ENCODE measurements around the gene ZNHIT1. TPM values are rescaled to one million over a fixed set of nuclear protein-coding genes. Genes with fewer than 3 reads are reported as not detected.

Gene ZNHIT1
- 58.2 TPM for total RNA-seq
- long read RNA-seq, transcript ZNHIT1-201 (5 exons, 1,225 nt), result major isoform, 78 of 82 reads
- long read RNA-seq, partial matches to known transcripts, result 0 of 82 reads
- long read RNA-seq, other reads (novel, unspliced or antisense), result 3 of 82 reads

GRCh38 chr7:101217388-101218235, at the start of gene ZNHIT1, which contains the start of gene PLOD3:
Gene ZNHIT1 (plus strand): TSS chr7:101218165. CDS start chr7:101218196, 31 bp downstream.
Gene PLOD3 (minus strand): TSS chr7:101217581. CDS start chr7:101217274, 307 bp downstream.
- ATAC-seq (ENCODE audit: poor library complexity), result peak; percentile 94
- intact Hi-C loops (cut with DNase I), result loop anchor here (10.0 kb wide), 1 partner anchor 67 kb away; no protein-coding TSS in a partner anchor
- DNase-seq, result peak; percentile 98

GRCh38 chr7:101168412-101169049, 49.4 kb upstream of the ZNHIT1 start:
- DNase-seq (no peak), ATAC-seq (ENCODE audit: poor library complexity) (no peak)
- intact Hi-C loops (cut with DNase I), result no loop called here

- no peak for DNase-seq
- intact Hi-C loops (cut with DNase I), result no loop called here
- no peak for ATAC-seq (ENCODE audit: poor library complexity)
Observed at GRCh38 chr7:101169110-101169837, 48.7 kb upstream of the ZNHIT1 start.

- intact Hi-C loops (cut with DNase I), result no loop called here
- DNase-seq (peak; percentile 83), ATAC-seq (ENCODE audit: poor library complexity) (peak; percentile 48)
Observed at GRCh38 chr7:101169838-101170551, 48.0 kb upstream of the ZNHIT1 start.

- ATAC-seq (ENCODE audit: poor library complexity), result no peak
- DNase-seq, result no peak
- intact Hi-C loops (cut with DNase I), result no loop called here
Observed at GRCh38 chr7:101170617-101171441, 47.1 kb upstream of the ZNHIT1 start.

- intact Hi-C loops (cut with DNase I), result no loop called here
- no peak for ATAC-seq (ENCODE audit: poor library complexity)
- no peak for DNase-seq
Observed at GRCh38 chr7:101171442-101171837, 46.5 kb upstream of the ZNHIT1 start.

GRCh38 chr7:101172005-101172853, 45.7 kb upstream of the ZNHIT1 start:
- ATAC-seq (ENCODE audit: poor library complexity), result no peak
- no peak for DNase-seq
- intact Hi-C loops (cut with DNase I), result no loop called here

- DNase-seq, result peak; percentile 82
- intact Hi-C loops (cut with DNase I), result no loop called here
- peak; percentile 84 for ATAC-seq (ENCODE audit: poor library complexity)
Observed at GRCh38 chr7:101172854-101173751, 44.9 kb upstream of the ZNHIT1 start.

- no peak for DNase-seq
Observed at GRCh38 chr7:101173752-101174244, 44.2 kb upstream of the ZNHIT1 start.

GRCh38 chr7:101174322-101174854, 43.6 kb upstream of the ZNHIT1 start:
- ATAC-seq (ENCODE audit: poor library complexity), result no peak

More at GRCh38 chr7:101173752-101174244, 44.2 kb upstream of the ZNHIT1 start:
- intact Hi-C loops (cut with DNase I), result no loop called here
- no peak for ATAC-seq (ENCODE audit: poor library complexity)

GRCh38 chr7:101175664-101176063, 42.3 kb upstream of the ZNHIT1 start:
- intact Hi-C loops (cut with DNase I), result no loop called here
- ATAC-seq (ENCODE audit: poor library complexity) (no peak), DNase-seq (no peak)

More at GRCh38 chr7:101174322-101174854, 43.6 kb upstream of the ZNHIT1 start:
- no peak for DNase-seq
- intact Hi-C loops (cut with DNase I), result no loop called here

GRCh38 chr7:101177644-101178043, 40.3 kb upstream of the ZNHIT1 start:
- intact Hi-C loops (cut with DNase I), result no loop called here

GRCh38 chr7:101179117-101179516, 38.8 kb upstream of the ZNHIT1 start:
- DNase-seq (no peak), ATAC-seq (ENCODE audit: poor library complexity) (no peak)
- intact Hi-C loops (cut with DNase I), result no loop called here

More at GRCh38 chr7:101177644-101178043, 40.3 kb upstream of the ZNHIT1 start:
- DNase-seq (no peak), ATAC-seq (ENCODE audit: poor library complexity) (no peak)

GRCh38 chr7:101179713-101180112, 38.3 kb upstream of the ZNHIT1 start:
- no peak for ATAC-seq (ENCODE audit: poor library complexity)
- DNase-seq, result no peak
- intact Hi-C loops (cut with DNase I), result no loop called here

GRCh38 chr7:101180130-101180755, 37.7 kb upstream of the ZNHIT1 start, which contains the start of gene NAT16:
Gene NAT16 (minus strand): TSS chr7:101180293. CDS start chr7:101174807, 5,486 bp downstream.
- ATAC-seq (ENCODE audit: poor library complexity) (no peak), DNase-seq (no peak)
- intact Hi-C loops (cut with DNase I), result no loop called here

Data from Right ventricle myocardium superior (tissue), 1 donor.